Mesothelial cell of epicardium (in vitro differentiated cells): ENCODE results near the gene PPP2R5E. TPM values are rescaled to one million over a fixed set of nuclear protein-coding genes. Genes with fewer than 3 reads are reported as not detected.

ENCODE experiments used
- DNase-seq, 2 experiments: peaks; one replicate each; pipeline ENCODE4 v3.0.0; 2021; ENCODE audit warnings: low spot score in 2 of 2; ENCODE audit not compliant: unreplicated experiment in 2 of 2
- H3K27ac Mint-ChIP-seq: 2 replicates; pipeline ENCODE4 v1.8.0; 2021; ENCODE audit warnings: mixed read lengths
- H3K27me3 Mint-ChIP-seq: 2 replicates; pipeline ENCODE4 v1.8.0; 2021; ENCODE audit warnings: low read depth, mixed read lengths
- H3K36me3 Mint-ChIP-seq: 2 replicates; pipeline ENCODE4 v1.8.0; 2021; ENCODE audit warnings: mixed read lengths
- H3K4me1 Mint-ChIP-seq: 2 replicates; pipeline ENCODE4 v1.8.0; 2021; ENCODE audit warnings: mixed read lengths
- H3K4me3 Mint-ChIP-seq: 2 replicates; pipeline ENCODE4 v1.8.0; 2021; ENCODE audit warnings: mild to moderate bottlenecking, moderate library complexity, mixed read lengths
- H3K9me3 Mint-ChIP-seq: 2 replicates; pipeline ENCODE4 v1.8.0; 2021; ENCODE audit warnings: mixed read lengths
- CTCF ChIP-seq: fragments of 200-600 bp; sonication (generic); IDR thresholded peaks from one replicate; pipeline ENCODE4 v1.5.0; 2021; ENCODE audit warnings: antibody characterized with exemption; ENCODE audit not compliant: unreplicated experiment
- total RNA-seq: library from RNA; stranded (reverse); gene quantifications from 3 replicates; pipeline ENCODE4 v1.2.1, GENCODE V29; 2021

Gene PPP2R5E
- total RNA-seq, 1 donor from 2014 or later = 58.2 TPM

GRCh38 chr14:63487724-63488123 lies 55.5 kb downstream of the PPP2R5E start:
- no peaks in the 10 kb centered on the region for H3K9me3 Mint-ChIP-seq
- no peaks in the 10 kb centered on the region for H3K36me3 Mint-ChIP-seq
- TF ChIP-seq CTCF = no peak
- peaks cover 48% of the 10 kb centered on the region for H3K4me1 Mint-ChIP-seq
- H3K27ac Mint-ChIP-seq = no peak overlapping the region
- H3K27me3 Mint-ChIP-seq = no peaks in the 10 kb centered on the region
- H3K4me3 Mint-ChIP-seq = no peak overlapping the region
- no peak for DNase-seq

GRCh38 chr14:63486738-63487137 lies 56.4 kb downstream of the PPP2R5E start:
- DNase-seq = no peak
- Mint-ChIP-seq H3K4me3 (no peak overlapping the region), H3K27me3 (no peaks in the 10 kb centered on the region), H3K9me3 (no peaks in the 10 kb centered on the region), H3K36me3 (no peaks in the 10 kb centered on the region), H3K27ac (peak overlapping the region; percentile 34), H3K4me1 (peaks cover 38% of the 10 kb centered on the region)
- TF ChIP-seq CTCF = no peak

GRCh38 chr14:63483315-63483714 lies 59.9 kb downstream of the PPP2R5E start:
- Mint-ChIP-seq H3K9me3 (no peaks in the 10 kb centered on the region), H3K4me3 (no peak overlapping the region), H3K27ac (peak overlapping the region; percentile 82), H3K36me3 (no peaks in the 10 kb centered on the region), H3K4me1 (peaks cover 32% of the 10 kb centered on the region), H3K27me3 (no peaks in the 10 kb centered on the region)
- no peak for DNase-seq
- TF ChIP-seq CTCF = no peak

GRCh38 chr14:63480599-63480998 lies 62.6 kb downstream of the PPP2R5E start:
- Mint-ChIP-seq H3K36me3 (no peaks in the 10 kb centered on the region), H3K9me3 (no peaks in the 10 kb centered on the region), H3K4me1 (peaks cover 33% of the 10 kb centered on the region), H3K4me3 (no peak overlapping the region), H3K27ac (no peak overlapping the region), H3K27me3 (no peaks in the 10 kb centered on the region)
- DNase-seq = no peak
- no peak for TF ChIP-seq CTCF

GRCh38 chr14:63478437-63478852 lies 64.7 kb downstream of the PPP2R5E start:
- Mint-ChIP-seq H3K36me3 (no peaks in the 10 kb centered on the region), H3K4me1 (peaks cover 27% of the 10 kb centered on the region)

More at GRCh38 chr14:63478437-63478852, 64.7 kb downstream of the PPP2R5E start:
- TF ChIP-seq CTCF = no peak
- H3K4me3 Mint-ChIP-seq = no peak overlapping the region
- H3K9me3 Mint-ChIP-seq = no peaks in the 10 kb centered on the region
- H3K27ac Mint-ChIP-seq = no peak overlapping the region
- DNase-seq = no peak
- H3K27me3 Mint-ChIP-seq = no peaks in the 10 kb centered on the region
